MV-4-11 (cell line): Measurements from ENCODE around the gene TAF5L.
"Not testable (repeated sequence)": the region's sequence is repeated elsewhere in the genome, so short reads cannot be mapped to it uniquely, and the experiment has no call there.

ENCODE experiments used
- DNase-seq: peaks from one replicate; lab custom pipeline; 2025; lab: John Stamatoyannopoulos, UW

Gene TAF5L

DNA sequence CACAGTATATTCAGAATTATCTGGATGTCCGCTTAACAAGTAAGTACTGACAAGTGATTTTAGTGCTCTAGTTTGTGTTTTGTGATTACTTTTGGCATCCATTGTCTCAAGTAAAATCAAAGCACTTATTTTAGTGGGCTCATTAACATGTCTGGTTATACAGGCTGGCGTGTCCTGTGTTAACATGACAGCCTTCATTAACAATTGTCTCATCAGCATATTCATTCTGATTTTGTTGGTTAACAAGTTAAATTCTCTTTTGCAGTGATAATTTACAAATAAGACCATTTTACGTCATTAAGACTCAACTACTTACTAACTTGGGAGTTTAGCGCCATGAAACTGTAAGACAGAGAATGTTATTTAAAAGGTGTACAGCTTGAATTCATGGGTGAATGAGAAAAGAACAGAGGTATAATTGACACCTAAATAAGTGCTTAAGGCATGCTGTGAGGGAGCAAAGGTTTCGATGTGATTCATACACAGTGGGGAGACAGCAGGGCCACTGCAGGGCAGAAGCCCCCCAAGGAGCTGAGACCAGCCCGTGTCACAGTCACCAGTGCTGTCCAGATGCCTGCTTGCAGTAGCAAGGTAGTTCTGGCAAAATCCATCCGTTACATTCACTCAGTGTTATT, 22.4 kb downstream of the TAF5L start:
- DNase-seq: no peak

DNA sequence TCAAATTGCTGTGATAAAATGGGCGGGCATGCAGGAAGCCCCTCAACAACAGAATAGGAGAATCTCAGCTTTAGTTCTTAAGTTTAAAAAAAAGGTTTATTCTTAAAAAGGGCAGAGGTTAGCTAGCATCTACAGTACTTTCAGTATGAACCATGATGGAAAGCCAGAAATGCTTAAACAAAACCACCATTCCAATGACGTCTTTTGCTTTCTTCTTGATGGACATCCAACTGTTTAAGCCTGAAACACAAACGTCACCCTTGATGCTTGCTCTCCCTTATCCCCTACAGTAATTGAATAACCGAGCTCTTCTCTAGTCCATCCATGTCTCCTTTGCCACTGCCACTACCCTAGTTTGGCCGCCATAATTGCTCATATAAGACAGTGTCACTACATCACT, 25.7 kb downstream of the TAF5L start:
- DNase-seq: no peak

DNA sequence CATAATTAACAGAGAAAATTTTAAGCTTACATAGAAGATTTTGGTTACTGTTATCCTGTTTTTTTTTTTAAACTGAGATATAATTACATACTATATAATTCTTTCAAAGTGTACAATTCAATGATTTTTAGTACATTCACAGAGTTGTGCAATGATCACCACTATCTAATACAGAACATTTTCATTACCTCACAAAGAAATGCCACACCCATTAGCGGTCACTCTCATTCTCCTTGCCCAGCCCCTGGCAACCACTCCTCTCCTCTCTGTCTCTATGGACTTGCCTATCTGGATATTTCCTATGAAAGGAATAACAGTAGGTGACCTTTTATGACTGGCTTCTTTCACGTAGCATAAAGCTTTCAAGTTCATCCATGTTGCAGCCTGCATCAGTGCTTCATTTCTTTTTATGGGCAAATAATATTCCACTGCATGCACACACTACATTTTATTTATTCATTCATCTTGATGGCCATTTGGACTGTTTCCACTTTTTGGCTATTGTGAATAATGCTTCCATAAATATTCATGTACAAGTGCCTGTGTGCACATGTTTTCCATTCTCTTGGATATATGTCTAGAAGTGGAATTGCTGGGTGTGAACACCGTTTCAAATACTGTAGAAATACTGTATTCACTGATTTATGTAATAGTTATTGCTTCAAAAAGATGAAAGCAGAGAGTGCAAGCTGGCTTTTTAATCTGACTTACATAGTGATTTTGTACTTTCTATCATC, 26.5 kb downstream of the TAF5L start:
- no peak for DNase-seq

- DNase-seq: no peak
Observed at GRCh38 chr1:229597877-229598276, 28.0 kb downstream of the TAF5L start.

- DNase-seq: peak; percentile 91
Observed at GRCh38 chr1:229596925-229597699, 28.8 kb downstream of the TAF5L start.

GRCh38 chr1:229595876-229596275, 30.0 kb downstream of the TAF5L start:
- DNase-seq: not testable (repeated sequence)

DNA sequence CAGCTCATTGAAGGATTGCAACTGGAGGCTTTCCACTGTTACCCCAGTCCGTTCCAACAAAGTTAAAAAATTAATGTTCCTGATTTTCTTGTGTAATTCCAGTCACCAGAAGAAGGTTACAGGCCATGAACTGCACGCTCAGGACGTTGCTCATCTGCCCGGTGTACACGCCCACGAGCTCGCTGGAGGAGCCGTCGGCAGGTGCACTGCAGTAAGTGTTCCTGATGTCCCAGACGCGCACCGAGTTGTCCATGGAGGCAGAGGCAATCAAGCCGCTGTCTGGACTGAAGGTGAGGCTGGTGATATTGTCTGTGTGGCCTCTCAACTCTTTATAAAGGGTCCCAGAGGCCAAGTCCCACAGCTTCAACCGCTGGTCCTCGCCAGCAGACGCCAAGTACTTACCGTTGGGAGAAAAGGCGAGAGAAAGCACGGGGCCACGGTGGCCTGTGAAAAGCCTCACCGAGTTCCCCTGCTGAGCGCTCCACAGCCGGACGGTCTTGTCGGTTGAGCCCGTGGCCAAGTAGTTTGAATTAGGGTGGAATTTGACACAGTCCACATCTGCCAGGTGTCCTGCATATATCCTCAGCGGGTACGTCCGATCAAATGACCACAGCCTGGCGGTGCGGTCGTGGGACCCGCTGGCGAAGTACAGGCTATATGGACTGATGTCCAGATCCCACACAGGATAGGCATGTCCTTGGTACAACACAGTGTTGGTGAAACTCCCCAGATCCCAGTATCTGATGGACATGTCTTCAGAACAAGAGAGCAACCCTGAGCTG, 31.5 kb downstream of the TAF5L start:
- DNase-seq: no peak

DNA sequence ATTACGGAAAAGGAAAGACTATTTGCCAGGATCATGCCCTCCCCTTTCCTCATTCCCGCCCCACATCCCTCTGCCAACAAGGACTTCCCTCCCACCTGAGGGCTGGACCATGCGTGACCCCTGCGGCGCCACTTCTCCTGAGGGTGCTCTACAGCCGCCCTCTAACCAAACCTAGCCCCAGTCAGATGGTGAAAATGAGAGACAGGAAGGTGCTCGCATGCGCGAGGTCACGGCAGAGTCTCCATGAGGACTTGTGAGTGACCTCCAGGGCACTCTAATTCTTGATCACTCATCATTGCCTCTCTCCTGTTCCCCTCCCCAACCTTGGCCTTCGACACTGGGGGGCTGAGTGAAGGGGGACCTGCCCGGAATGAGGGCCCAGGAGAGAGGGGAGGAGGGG, 32.1 kb downstream of the TAF5L start:
- DNase-seq: no peak

GRCh38 chr1:229590119-229590518, 35.8 kb downstream of the TAF5L start:
- no peak for DNase-seq

DNA sequence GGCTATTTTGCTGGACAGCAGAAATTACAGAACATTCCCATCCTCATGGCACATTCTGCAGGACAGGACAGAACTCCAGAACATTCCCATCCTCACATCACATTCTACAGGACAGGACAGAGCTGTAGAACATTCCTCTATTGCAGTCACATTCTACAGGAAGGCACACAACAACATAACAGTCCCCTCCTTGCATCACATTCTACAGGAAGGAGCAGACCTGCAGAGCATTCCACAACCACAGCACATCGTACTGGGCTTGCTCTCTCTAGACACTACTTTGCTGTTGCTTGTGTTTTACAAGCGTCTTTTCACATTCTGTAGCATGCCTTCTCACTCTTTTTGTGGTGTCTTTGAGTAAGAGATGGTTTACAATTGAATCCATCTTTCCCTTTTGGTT, 40.6 kb downstream of the TAF5L start:
- DNase-seq: no peak

DNA sequence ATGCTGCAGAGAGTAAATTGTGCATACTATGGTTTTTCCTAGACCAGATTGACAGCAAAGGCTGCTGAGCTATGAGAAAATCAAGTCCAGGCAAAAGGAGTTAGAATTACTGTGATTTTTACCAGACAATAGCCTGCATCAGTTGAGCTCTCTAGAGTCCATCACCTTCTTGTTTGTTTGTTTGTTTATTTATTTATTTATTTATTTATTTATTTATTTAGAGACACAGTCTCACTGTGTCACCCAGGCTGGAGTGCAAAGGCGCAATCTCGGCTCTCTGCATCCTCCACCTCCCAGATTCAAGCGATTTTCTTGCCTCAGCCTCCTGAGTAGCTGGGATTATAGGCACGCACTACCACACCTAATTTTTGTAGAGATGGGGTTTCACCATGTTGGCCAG, 43.2 kb downstream of the TAF5L start:
- no peak for DNase-seq

GRCh38 chr1:229582011-229582694, 43.8 kb downstream of the TAF5L start:
- peak; percentile 23 for DNase-seq

DNA sequence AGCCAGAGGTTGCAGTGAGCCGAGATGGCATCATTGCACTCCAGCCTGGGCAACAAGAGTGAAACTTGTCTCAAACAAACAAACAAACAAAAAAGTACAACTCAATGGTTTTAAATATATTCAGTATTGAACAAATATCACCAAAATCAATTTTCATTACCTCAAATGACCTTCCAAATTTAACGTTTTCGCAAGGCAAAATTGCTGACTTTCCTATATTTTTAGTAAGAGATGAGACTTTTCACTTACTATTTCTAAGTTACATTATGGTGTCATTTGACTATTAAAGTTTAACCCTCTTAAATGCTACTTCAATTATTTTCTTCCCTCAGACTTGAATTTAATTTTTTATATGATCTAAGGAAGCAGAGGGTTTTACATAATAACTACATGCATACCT, 44.4 kb downstream of the TAF5L start:
- no peak for DNase-seq

GRCh38 chr1:229579059-229579673, 46.8 kb downstream of the TAF5L start:
- DNase-seq: peak; percentile 83

- DNase-seq: no peak
Observed at GRCh38 chr1:229578168-229579058, 47.5 kb downstream of the TAF5L start.

DNA sequence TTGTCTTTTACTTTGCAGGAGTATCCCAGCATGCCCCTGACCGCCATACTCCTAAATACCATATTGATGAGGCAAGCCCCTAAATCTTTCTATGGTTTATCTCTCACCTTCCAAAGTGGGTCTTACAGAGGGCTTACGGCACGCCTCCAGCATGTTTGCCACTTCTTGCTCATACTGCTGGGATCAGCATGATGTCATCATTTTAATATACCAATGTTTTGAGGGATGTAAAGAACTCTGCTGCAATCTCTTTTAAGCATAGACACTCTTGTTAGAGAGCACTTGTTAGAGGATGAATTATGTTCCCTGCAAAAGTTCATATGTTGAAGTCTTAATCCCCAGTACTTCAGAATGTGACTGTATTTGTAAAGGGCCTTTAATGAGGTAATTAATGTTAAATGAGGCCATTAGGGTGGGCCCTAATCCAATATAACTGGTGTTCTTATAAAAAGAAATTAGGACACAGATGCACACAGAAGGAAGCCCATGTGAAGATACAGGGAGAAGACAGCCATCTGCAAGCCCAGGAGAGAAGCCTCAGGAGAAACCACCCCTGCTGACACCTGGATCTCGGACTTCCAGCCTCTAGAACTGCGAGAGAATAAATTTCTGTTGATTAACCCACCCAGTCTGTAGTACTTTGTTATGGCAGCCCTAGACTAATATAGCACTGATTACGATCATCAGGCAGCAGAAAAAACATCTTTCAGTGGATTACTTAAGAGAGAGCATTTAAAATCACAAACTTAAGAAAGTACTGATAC, 51.1 kb downstream of the TAF5L start:
- no peak for DNase-seq

GRCh38 chr1:229572286-229572685, 53.6 kb downstream of the TAF5L start:
- peak; percentile 59 for DNase-seq

GRCh38 chr1:229570891-229571516, 54.9 kb downstream of the TAF5L start:
- DNase-seq: no peak

DNA sequence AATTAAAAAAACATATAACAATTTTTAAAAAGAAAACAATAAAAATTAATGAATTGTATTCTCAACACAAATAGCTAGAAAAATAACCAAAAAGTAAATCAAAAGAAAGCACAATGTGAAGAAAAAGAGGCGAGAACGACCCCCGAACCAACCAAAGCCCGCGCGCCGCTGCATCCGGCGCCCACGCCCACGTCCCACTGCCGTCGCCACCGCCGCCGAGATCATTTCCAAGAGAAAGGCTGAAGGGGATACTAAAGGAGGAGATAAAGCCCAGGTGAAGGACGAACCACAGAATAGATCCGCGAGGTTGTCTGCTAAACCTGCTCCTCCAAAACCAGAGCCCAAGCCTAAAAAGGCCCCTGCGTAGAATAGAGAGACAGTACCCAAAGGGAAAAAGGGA, 55.6 kb downstream of the TAF5L start:
- DNase-seq: no peak
